Transverse colon (tissue), 4 donors: ENCODE data around the gene TREM2.

ENCODE experiments used
- CTCF ChIP-seq, 5 experiments: fragments of 200-600 bp in 3 of 5; fragments of 450-650 bp in 2 of 5; sonication (generic) in 3 of 5; IDR thresholded peaks; 1 replicate in 2 of 5; 2 replicates in 3 of 5; pipeline ENCODE4 v1.5.1; 2016 to 2017; ENCODE audit warnings: antibody characterized with exemption in 5 of 5, inconsistent platforms in 3 of 5, mild to moderate bottlenecking in 2 of 5, moderate library complexity in 1 of 5
- EP300 ChIP-seq: sonication (generic); formaldehyde crosslinking; IDR thresholded peaks from one replicate; pipeline ENCODE4 v1.6.1; 2017; ENCODE audit warnings: antibody characterized with exemption, low read depth
- POLR2AphosphoS5 ChIP-seq, 3 donors: sonication (generic); formaldehyde crosslinking; IDR thresholded peaks; one replicate each; pipeline ENCODE4 v1.6.1; 2016; ENCODE audit warnings: antibody characterized with exemption in 3 of 3

GRCh38 chr6:41204156-41204555 is 41.2 kb upstream of the TREM2 start:
- TF ChIP-seq CTCF (IDR thresholded peaks at IDR 0.05): no peak
- no peak for TF ChIP-seq EP300
- TF ChIP-seq POLR2AphosphoS5 (IDR thresholded peaks at IDR 0.05): no peak
